Psoas muscle (tissue), 8 donors: Measurements from ENCODE around the gene ARFIP1. TPM values are rescaled to one million over a fixed set of nuclear protein-coding genes. Genes with fewer than 3 reads are reported as not detected.

Experiments
- ATAC-seq, 4 donors: fragments of 200-7000 bp; cut with Tn5 transposase; one replicate each; pipeline ENCODE4 v1.9.1; 2020; ENCODE audit warnings: moderate library complexity in 3 of 4, mild to moderate bottlenecking in 2 of 4
- DNase-seq, 2 donors: peaks; one replicate each; pipeline ENCODE4 v3.0.0-alpha.2; 2020
- H3K27ac ChIP-seq: fragments of 200-600 bp; one replicate; pipeline ENCODE4 v1.8.0; 2022
- H3K27me3 ChIP-seq, 3 donors: fragments of 200-600 bp in 1 of 3; one replicate each; pipeline versions ENCODE4 v1.6.1 to v1.8.0; 2013 to 2022; ENCODE audit warnings: low read length in 2 of 3, mild to moderate bottlenecking in 2 of 3, moderate library complexity in 1 of 3; ENCODE audit not compliant: insufficient read depth in 3 of 3
- H3K36me3 ChIP-seq, 2 donors: fragments of 200-600 bp in 1 of 2; one replicate each; pipeline versions ENCODE4 v1.6.1 to v1.8.0; 2013 to 2022; ENCODE audit warnings: low read depth in 1 of 2, mild to moderate bottlenecking in 1 of 2, moderate library complexity in 1 of 2; ENCODE audit not compliant: insufficient read depth in 1 of 2
- H3K4me1 ChIP-seq: fragments of 200-600 bp; one replicate; pipeline ENCODE4 v1.8.0; 2022
- H3K4me3 ChIP-seq: fragments of 200-600 bp; one replicate; pipeline ENCODE4 v1.8.0; 2022; ENCODE audit warnings: mild to moderate bottlenecking
- H3K9me3 ChIP-seq: fragments of 200-600 bp; one replicate; pipeline ENCODE4 v1.8.0; 2022
- CTCF ChIP-seq: fragments of 200-600 bp; IDR thresholded peaks from one replicate; pipeline ENCODE4 v1.8.0; 2022; ENCODE audit warnings: antibody characterized with exemption
- WGBS, 3 donors: extraction: QIAGEN DNeasy Blood & Tissue Kit; methylation state at CpG; one replicate each; pipeline versions ENCODE4 v1.1.6 to v1.1.7; 2013; 5-methylcytosine and 5-hydroxymethylcytosine counted together
- intact Hi-C, 2 donors: fragments of 100-400 bp; cut with DNase I; formaldehyde crosslinking; loops; one replicate each; pipeline versions ENCODE4 v1.11.0 to v1.14.2; 2022
- polyA plus RNA-seq, 3 donors: library from polyadenylated mRNA; stranded (reverse); fragments of 200-250 nt; gene quantifications; one replicate each; pipeline ENCODE4 v1.2.3, GENCODE V29; 2013
- total RNA-seq, 4 donors: library from RNA; stranded (reverse); fragmentation: NEBNext Ultra II Directional in 2 of 4; extraction: Animal tissue kit (Norgen Biotek cat#: 25700) in 2 of 4; gene quantifications; one replicate each; pipeline versions ENCODE4 v1.2.1 to v1.2.4, GENCODE V29; 2021 to 2023
- donor health status: healthy with polysubstance abuse.
- donor health status: DM: no; HTN: no; CAD: no; lungs with moderate emphysema.
- donor health status: Bipolar disorder and iron deficiency.
- donor health status: healthy.
- donor health status: DM: yes; HTN: yes; CAD: no.
- donor health status: DM: no; HTN: no; CAD: no.
- donor health status: DM: no; HTN: no; CAD: no.
- donor health status: DM: yes; HTN: yes; CAD: no.

The ARFIP1 gene
- total and polyA plus RNA-seq, 7 donors = 6.8 to 15.7 (median 12.2) TPM

DNA sequence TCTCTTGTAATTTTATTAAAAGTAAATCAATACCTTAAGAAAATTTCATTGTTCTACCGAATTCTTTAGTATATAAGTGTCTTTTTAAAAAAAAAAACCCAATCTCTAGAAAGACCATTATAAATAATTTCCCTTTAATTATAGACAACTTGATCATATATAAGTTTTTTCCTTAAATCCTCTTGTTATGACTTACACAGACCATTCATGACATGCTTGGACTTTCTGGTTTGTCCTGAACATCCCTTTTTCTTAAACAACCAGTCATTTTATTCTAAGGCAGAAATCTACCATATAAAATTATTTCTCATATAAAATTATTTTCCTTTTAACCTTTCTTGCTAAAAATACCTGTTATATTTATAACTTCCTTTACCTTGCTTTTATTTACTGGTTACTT is 141.0 kb downstream of the ARFIP1 start:
- Histone ChIP-seq H3K9me3 (peaks cover 4% of the 10 kb centered on the region), H3K4me1 (no peaks in the 10 kb centered on the region), H3K27me3 (no peaks in the 10 kb centered on the region), H3K36me3 (peaks cover 0 to 2% of the 10 kb centered on the region in 2 donors), H3K27ac (no peak overlapping the region), H3K4me3 (no peak overlapping the region)
- DNase-seq = no peak
- 58 to 74% (median 63%) methylated on average over 1 of the region's 1 CpG for WGBS, 3 donors
- intact Hi-C loops = no loop called here
- no peak for TF ChIP-seq CTCF
- ATAC-seq = no peak

DNA sequence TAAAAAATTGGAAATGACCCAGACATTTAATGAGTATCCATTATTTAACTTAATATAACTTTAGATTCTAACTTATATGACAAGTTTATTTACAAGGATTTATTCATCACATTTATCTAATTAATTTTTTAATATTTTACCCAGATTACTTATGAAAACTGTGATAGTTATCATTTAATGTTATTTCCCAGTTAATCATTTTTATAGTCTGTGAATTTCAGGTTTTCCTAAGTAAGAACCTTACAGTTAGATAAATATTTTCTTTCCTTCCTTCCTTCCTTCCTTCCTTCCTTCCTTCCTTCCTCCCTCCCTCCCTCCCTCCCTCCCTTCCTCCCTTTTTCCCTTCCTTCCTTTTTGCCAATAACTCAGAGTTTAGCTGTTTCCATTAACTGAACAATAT is 141.5 kb downstream of the ARFIP1 start:
- no peak for TF ChIP-seq CTCF
- Histone ChIP-seq H3K27me3 (no peaks in the 10 kb centered on the region), H3K4me3 (no peak overlapping the region), H3K36me3 (peaks cover 0 to 2% of the 10 kb centered on the region in 2 donors), H3K27ac (no peak overlapping the region), H3K4me1 (no peaks in the 10 kb centered on the region), H3K9me3 (peaks cover 4% of the 10 kb centered on the region)
- DNase-seq (no peak), ATAC-seq (no peak)
- intact Hi-C loops = no loop called here

GRCh38 chr4:152925851-152926250 is 146.1 kb downstream of the ARFIP1 start:
- Histone ChIP-seq H3K27me3 (no peaks in the 10 kb centered on the region), H3K27ac (no peak overlapping the region), H3K4me1 (no peaks in the 10 kb centered on the region), H3K36me3 (no peaks in the 10 kb centered on the region), H3K4me3 (no peak overlapping the region), H3K9me3 (no peaks in the 10 kb centered on the region)
- ATAC-seq = no peak
- no peak for TF ChIP-seq CTCF
- intact Hi-C loops = no loop called here
- WGBS, 3 donors = 96 to 100% (median 100%) methylated on average over 1 of the region's 1 CpG
- no peak for DNase-seq

DNA sequence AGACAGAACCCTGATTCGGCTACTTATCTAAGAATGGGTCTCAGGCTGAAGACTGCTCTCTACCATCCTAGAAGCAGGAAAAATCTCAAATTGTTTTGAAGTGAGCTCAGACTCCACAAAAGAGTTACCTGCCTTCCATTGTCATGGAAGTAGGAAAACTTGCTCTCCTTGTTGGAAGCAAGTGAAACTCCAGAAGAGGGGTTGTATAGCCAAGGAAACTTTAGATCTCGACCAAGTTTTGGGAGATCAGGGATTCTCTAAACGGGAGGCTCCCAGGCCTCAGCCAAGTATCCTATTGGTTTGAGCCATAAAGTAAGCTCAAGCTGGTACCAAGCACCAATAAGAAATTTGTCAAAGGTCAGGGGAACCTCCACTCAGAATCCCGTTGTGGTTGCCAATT is 147.2 kb downstream of the ARFIP1 start:
- WGBS, 3 donors = 84 to 90% (median 89%) methylated on average over 4 of the region's 4 CpGs
- Histone ChIP-seq H3K9me3 (no peaks in the 10 kb centered on the region), H3K36me3 (no peaks in the 10 kb centered on the region), H3K4me3 (no peak overlapping the region), H3K4me1 (no peaks in the 10 kb centered on the region), H3K27ac (no peak overlapping the region), H3K27me3 (no peaks in the 10 kb centered on the region)
- no peak for ATAC-seq
- TF ChIP-seq CTCF = no peak
- intact Hi-C loops = no loop called here
- DNase-seq = no peak

GRCh38 chr4:152927737-152928136 is 148.0 kb downstream of the ARFIP1 start:
- Histone ChIP-seq H3K27me3 (peaks cover 0 to 2% (median 0%) of the 10 kb centered on the region in 3 donors), H3K4me1 (no peaks in the 10 kb centered on the region), H3K27ac (no peak overlapping the region), H3K9me3 (no peaks in the 10 kb centered on the region), H3K36me3 (no peaks in the 10 kb centered on the region), H3K4me3 (no peak overlapping the region)
- ATAC-seq = no peak
- WGBS, 3 donors = 85 to 98% (median 94%) methylated on average over 3 of the region's 3 CpGs
- DNase-seq = no peak
- intact Hi-C loops = no loop called here
- no peak for TF ChIP-seq CTCF
